ENCODE measurements around the gene GLYATL1. TPM values are rescaled to one million over a fixed set of nuclear protein-coding genes. Genes with fewer than 3 reads are reported as not detected.

GLYATL1 gene
- total RNA-seq, 2 experiments from 2014 or later, result not detected

DNA sequence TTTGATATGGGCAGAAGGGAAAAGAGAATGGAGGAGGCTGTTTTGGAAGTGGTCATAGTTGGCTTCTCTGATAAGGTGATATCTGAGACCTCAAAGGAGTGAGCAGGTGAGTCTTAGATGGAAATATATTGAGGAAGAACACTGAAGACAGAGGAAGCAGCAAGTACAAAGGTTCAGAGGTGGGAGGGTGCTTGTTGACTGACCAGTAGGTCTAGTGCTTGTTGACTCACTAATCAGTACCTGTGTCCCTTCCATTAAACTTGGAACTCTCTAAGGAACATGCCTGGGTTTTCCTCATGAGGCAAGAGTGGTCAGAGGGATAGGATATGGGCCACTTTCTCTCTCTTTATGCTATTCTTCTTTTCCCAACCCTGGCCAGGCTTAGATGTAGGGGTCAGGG is 25.6 kb upstream of the GLYATL1 start:
- ChIA-PET CTCF (no interaction called here), POLR2A (no interaction called here)
- Mint-ChIP-seq H3K27ac (no peak overlapping the region), H3K9me3 (peaks cover 10% of the 10 kb centered on the region), H3K4me1 (ENCODE audit: low read depth) (no peaks in the 10 kb centered on the region), H3K36me3 (ENCODE audit: low read depth) (no peaks in the 10 kb centered on the region), H3K27me3 (peaks cover 40% of the 10 kb centered on the region), H3K4me3 (no peak overlapping the region)
- DNase-seq (no peak), ATAC-seq (ENCODE audit: poor library complexity) (no peak)
- H3K9me3 ChIP-seq (ENCODE audit: control insufficient read depth in 1 of 2, insufficient read depth in 1 of 2, low read length in 2 of 2), result peaks cover 15 to 20% of the 10 kb centered on the region in 2 experiments
- H3K27me3 ChIP-seq (ENCODE audit: control insufficient read depth in 1 of 2, insufficient read depth in 2 of 2, low read length in 2 of 2), result peaks cover 4 to 7% of the 10 kb centered on the region in 2 experiments
- no peak overlapping the region for H3K27ac ChIP-seq (ENCODE audit: low read depth in 1 of 2, low read length in 2 of 2)
- no peaks in the 10 kb centered on the region for H3K4me1 ChIP-seq (ENCODE audit: insufficient read depth, low read length)
- no peak overlapping the region for H3K4me3 ChIP-seq (ENCODE audit: low read length)
- TF ChIP-seq, protein P1, sequence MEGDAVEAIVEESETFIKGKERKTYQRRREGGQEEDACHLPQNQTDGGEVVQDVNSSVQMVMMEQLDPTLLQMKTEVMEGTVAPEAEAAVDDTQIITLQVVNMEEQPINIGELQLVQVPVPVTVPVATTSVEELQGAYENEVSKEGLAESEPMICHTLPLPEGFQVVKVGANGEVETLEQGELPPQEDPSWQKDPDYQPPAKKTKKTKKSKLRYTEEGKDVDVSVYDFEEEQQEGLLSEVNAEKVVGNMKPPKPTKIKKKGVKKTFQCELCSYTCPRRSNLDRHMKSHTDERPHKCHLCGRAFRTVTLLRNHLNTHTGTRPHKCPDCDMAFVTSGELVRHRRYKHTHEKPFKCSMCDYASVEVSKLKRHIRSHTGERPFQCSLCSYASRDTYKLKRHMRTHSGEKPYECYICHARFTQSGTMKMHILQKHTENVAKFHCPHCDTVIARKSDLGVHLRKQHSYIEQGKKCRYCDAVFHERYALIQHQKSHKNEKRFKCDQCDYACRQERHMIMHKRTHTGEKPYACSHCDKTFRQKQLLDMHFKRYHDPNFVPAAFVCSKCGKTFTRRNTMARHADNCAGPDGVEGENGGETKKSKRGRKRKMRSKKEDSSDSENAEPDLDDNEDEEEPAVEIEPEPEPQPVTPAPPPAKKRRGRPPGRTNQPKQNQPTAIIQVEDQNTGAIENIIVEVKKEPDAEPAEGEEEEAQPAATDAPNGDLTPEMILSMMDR (IDR thresholded peaks at IDR 0.05), result no peak
- no peaks in the 10 kb centered on the region for H3K36me3 ChIP-seq (ENCODE audit: insufficient read depth, low read length)
- intact Hi-C loops (cut with DNase I, micrococcal nuclease), result no loop called here

DNA sequence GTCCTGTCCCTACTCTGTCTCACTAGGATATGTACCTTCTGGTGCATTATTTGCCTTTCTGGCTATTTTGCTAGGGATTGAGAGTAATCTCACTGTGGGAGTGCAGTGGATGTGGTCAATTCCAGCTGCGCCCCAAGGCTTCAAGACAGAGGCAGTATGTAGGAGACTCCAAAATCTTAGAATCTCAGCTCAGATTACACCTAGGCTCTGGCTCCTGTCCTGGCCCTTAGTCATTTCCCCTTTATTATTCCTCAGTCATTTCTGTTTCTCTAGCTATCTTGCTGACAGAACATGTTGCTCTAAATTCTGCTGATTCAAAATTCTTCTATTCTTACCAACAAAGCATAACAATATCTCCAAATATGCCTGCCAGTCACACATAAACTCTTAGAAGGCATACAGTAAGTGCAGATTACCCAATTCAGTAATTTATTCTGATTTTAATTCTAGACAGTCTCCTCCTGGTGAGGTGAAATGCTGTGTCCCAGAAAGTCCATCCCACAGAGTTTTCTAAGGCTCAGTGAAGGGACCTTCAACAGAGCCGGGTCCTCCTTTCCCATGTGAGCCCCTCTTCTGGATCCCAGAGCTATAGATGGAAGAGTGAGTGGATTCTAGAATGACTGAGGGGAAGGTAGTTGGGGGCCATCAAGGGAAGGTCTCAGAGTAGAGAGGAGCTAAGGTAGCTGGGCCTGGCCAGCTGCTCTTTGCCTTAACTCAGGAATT is 24.3 kb upstream of the GLYATL1 start:
- intact Hi-C loops (cut with DNase I, micrococcal nuclease), result no loop called here
- ATAC-seq (ENCODE audit: poor library complexity), result no peak
- H3K27ac ChIP-seq (ENCODE audit: low read depth in 1 of 2, low read length in 2 of 2), result no peak overlapping the region
- DNase-seq, result no peak
- Mint-ChIP-seq H3K27ac (no peak overlapping the region), H3K4me3 (no peak overlapping the region), H3K4me1 (ENCODE audit: low read depth) (no peaks in the 10 kb centered on the region), H3K36me3 (ENCODE audit: low read depth) (no peaks in the 10 kb centered on the region), H3K9me3 (peaks cover 10% of the 10 kb centered on the region), H3K27me3 (peaks cover 32% of the 10 kb centered on the region)
- POLR2A ChIA-PET, result no interaction called here
- TF ChIP-seq, protein P1 (IDR thresholded peaks at IDR 0.05), result no peak
- CTCF ChIA-PET, result no interaction called here
- no peaks in the 10 kb centered on the region for H3K4me1 ChIP-seq (ENCODE audit: insufficient read depth, low read length)
- no peaks in the 10 kb centered on the region for H3K36me3 ChIP-seq (ENCODE audit: insufficient read depth, low read length)
- H3K4me3 ChIP-seq (ENCODE audit: low read length), result no peak overlapping the region
- H3K9me3 ChIP-seq (ENCODE audit: control insufficient read depth in 1 of 2, insufficient read depth in 1 of 2, low read length in 2 of 2), result peaks cover 15 to 20% of the 10 kb centered on the region in 2 experiments
- peaks cover 0 to 4% of the 10 kb centered on the region in 2 experiments for H3K27me3 ChIP-seq (ENCODE audit: control insufficient read depth in 1 of 2, insufficient read depth in 2 of 2, low read length in 2 of 2)

DNA sequence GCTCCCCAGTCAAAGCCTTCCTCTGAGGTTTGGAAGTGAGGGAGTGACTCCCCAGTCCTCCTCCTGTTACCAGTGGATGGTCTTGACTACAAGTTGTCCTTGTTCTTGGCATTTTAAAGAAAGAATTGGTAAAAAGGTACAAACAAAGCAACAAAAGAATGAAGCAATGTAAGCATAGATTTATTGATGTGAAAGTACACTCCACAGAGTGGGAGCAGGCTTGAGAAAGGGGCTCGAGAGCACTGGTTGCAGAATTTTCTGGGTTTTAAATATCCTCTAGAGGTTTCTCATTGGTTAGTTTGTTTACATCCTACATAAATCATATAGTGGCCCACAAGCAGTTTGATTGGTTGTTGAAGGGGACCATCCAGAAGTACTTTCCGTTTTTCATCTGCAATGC is 22.7 kb upstream of the GLYATL1 start:
- Histone ChIP-seq H3K27me3 (ENCODE audit: control insufficient read depth in 1 of 2, insufficient read depth in 2 of 2, low read length in 2 of 2) (peaks cover 0 to 4% of the 10 kb centered on the region in 2 experiments), H3K36me3 (ENCODE audit: insufficient read depth, low read length) (no peaks in the 10 kb centered on the region), H3K9me3 (ENCODE audit: control insufficient read depth in 1 of 2, insufficient read depth in 1 of 2, low read length in 2 of 2) (peaks cover 15 to 20% of the 10 kb centered on the region in 2 experiments), H3K4me1 (ENCODE audit: insufficient read depth, low read length) (no peaks in the 10 kb centered on the region), H3K27ac (ENCODE audit: low read depth in 1 of 2, low read length in 2 of 2) (no peak overlapping the region), H3K4me3 (ENCODE audit: low read length) (no peak overlapping the region)
- Mint-ChIP-seq H3K27me3 (peaks cover 18% of the 10 kb centered on the region), H3K36me3 (ENCODE audit: low read depth) (no peaks in the 10 kb centered on the region), H3K27ac (no peak overlapping the region), H3K4me1 (ENCODE audit: low read depth) (no peaks in the 10 kb centered on the region), H3K9me3 (peaks cover 10% of the 10 kb centered on the region), H3K4me3 (no peak overlapping the region)
- DNase-seq (no peak), ATAC-seq (ENCODE audit: poor library complexity) (no peak)
- ChIA-PET CTCF (no interaction called here), POLR2A (no interaction called here)
- TF ChIP-seq, protein P1 (IDR thresholded peaks at IDR 0.05), result no peak
- intact Hi-C loops (cut with DNase I, micrococcal nuclease), result no loop called here

Measured in CD4-positive, alpha-beta T cell (primary cell).